GM21515 (cell line): ENCODE measurements around the gene BATF.

Source experiments
- ATAC-seq: cut with Tn5 transposase; IDR thresholded peaks from one replicate; pipeline ENCODE4 v1.9.1; 2021; ENCODE audit not compliant: unreplicated experiment

The BATF gene

GRCh38 chr14:75591987-75592575, 69.8 kb downstream of the BATF start:
- ATAC-seq = no peak

- no peak for ATAC-seq
Measured at GRCh38 chr14:75595226-75595625, 73.0 kb downstream of the BATF start.
